Panc1 (cell line): ENCODE measurements around the gene CAMTA2.

ENCODE experiments used
- POLR2AphosphoS5 ChIP-seq: IDR thresholded peaks from 2 replicates; pipeline ENCODE4 v1.6.1; 2012; ENCODE audit warnings: mild to moderate bottlenecking, low read depth, low read length, moderate library complexity
- SIN3A ChIP-seq: IDR thresholded peaks from 2 replicates; pipeline ENCODE4 v1.6.1; 2012; ENCODE audit warnings: low read depth, mild to moderate bottlenecking, low read length, moderate library complexity, borderline replicate concordance; ENCODE audit not compliant: insufficient read depth
- TCF7L2 ChIP-seq: IDR thresholded peaks from 2 replicates; pipeline ENCODE4 v1.6.1; 2011; ENCODE audit warnings: mild to moderate bottlenecking, low read depth, low read length, inconsistent platforms
- TF ChIP-seq, protein P1 (sequence below): fragments of 450-650 bp; IDR thresholded peaks from 2 replicates; pipeline ENCODE4 v1.5.1; 2017; ENCODE audit warnings: mild to moderate bottlenecking

DNA sequence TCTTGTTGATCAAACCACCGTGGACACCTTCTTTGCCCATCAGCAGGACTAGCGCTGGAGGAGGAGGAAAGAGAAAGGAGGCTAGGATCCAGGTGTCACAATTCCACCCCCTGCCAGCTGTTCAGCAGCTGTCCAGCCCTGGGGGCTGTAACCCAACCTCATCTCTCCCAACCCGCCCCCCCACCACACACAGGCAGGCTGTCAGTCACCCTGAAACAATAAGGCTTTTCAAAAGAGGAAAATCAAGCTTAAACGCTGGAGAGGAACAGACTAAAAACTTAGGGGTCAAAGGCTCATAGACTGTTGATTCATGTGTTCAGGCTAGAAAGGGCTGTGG, 41.6 kb downstream of the CAMTA2 start:
- TF ChIP-seq, protein P1, sequence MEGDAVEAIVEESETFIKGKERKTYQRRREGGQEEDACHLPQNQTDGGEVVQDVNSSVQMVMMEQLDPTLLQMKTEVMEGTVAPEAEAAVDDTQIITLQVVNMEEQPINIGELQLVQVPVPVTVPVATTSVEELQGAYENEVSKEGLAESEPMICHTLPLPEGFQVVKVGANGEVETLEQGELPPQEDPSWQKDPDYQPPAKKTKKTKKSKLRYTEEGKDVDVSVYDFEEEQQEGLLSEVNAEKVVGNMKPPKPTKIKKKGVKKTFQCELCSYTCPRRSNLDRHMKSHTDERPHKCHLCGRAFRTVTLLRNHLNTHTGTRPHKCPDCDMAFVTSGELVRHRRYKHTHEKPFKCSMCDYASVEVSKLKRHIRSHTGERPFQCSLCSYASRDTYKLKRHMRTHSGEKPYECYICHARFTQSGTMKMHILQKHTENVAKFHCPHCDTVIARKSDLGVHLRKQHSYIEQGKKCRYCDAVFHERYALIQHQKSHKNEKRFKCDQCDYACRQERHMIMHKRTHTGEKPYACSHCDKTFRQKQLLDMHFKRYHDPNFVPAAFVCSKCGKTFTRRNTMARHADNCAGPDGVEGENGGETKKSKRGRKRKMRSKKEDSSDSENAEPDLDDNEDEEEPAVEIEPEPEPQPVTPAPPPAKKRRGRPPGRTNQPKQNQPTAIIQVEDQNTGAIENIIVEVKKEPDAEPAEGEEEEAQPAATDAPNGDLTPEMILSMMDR: no peak
- TF ChIP-seq POLR2AphosphoS5: no peak
- no peak for TF ChIP-seq SIN3A
- TF ChIP-seq TCF7L2: no peak
